Bone marrow (tissue), 2 donors: ENCODE data around the gene KRTAP19-4.
"Not testable (repeated sequence)": the region's sequence is repeated elsewhere in the genome, so short reads cannot be mapped to it uniquely, and the experiment has no call there.

Source experiments
- DNase-seq, 2 donors: peaks; one replicate each; lab custom pipeline; 2025; lab: John Stamatoyannopoulos, UW

The KRTAP19-4 gene, protein sequence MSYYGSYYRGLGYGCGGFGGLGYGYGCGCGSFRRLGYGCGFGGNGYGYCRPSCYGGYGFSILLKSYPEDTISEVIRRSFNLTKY

DNA sequence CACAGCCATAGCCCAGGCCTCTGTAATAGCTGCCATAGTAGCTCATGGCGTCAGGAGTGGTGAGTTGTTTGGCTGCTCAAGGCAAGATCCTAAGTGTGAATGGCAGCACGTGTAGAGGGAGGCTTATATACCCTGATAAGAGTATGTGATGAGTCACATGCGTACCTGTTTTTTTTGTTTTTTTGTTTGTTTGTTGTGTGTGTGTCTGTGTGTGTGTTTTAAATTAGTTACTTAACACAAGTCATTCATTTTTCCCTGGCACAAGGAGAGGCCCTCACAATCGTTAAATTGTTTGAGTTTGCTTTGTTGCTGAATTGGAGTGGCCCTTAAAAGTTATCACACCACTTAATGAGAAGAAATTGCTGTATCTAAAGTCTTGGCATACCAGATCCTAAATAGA, at the start of gene KRTAP19-4:
Gene KRTAP19-4 (minus strand): TSS at position 101 of the 400 bp plus-strand sequence. CDS start 55 bp downstream, at position 46.
- DNase-seq, result no peak

DNA sequence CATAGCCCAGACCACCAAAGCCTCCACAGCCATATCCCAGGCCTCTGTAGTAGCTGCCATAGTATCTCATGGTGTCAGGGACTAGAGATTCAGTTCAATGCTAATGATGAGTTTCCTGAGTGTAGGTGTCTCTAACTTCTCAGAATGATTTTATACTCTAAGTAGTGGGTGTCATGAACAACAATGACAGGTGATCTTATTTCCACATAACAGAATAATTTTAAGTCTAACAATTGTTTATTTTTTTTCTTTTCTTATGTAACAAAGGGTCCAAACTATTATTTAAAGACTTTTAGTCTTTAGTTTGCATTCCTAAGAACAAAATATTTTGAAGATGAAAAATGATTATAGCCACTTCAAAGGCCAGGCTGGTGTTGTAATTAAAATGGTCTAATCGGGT, 44.8 kb upstream of the KRTAP19-4 start, which contains the start of gene KRTAP19-6:
Gene KRTAP19-6 (minus strand): TSS at position 101 of the 400 bp plus-strand sequence. CDS start 31 bp downstream, at position 70.
- no peak for DNase-seq

DNA sequence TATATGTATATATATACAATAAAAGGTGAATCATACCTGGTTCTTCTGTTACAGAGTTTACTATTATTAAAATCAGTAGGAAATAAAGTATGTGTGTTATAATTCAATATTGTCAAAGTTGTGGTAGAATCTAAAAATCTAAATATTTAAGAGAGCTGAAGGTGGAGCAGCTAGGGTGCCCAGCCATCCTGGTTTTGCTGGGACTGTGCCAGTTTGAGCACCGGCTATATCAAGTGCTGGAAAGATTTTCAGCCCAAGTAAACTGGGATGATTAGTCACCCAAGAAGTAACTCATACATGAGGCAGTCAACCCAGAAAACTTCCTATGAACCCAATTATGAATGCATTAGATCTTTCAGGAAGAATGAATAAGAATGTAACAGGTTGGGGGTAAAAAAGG, 21.9 kb upstream of the KRTAP19-4 start:
- no peak for DNase-seq

DNA sequence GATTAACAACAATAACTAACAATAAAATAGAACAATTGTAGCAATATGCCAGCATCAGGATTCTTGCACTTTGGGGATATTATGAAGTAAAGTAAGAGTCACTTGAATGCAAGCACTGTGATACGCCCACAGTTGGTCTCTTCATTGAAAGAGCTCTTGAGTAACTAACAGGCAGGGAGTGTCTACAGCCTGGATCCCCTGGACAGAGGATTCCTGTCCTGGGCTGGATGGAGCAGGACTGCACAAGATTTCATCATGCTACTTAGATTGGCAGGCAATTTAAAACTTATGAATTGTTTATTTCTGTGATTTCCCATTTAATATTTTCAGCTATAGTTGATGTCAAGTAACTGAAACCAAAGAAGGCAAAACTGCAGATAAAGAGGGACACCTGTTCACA, 18.7 kb upstream of the KRTAP19-4 start:
- no peak for DNase-seq

DNA sequence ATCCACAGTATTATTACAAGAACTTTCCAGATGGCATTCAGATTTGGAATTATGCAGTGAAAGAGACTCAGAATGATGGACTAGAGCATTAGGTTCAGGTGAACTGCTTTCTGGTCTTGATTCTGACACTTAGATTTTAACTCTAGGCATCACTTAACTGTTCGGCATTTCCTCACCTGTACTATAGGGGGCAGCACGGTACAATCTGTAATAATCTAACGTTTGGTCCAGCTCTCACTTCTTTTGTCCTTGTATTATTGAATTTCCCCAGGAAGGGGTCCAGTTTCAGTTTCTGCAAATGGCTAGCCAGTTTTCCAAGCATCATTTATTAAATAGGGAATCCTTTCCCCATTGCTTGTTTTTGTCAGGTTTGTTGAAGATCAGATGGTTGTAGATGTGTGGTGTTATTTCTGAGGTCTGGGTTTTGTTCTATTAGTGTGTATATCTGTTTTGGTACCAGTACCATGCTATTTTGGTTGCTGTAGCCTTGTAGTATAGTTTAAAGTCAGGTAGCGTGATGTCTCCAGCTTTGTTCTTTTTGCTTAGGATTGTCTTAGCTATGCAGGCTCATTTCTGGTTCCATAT, 8.7 kb upstream of the KRTAP19-4 start:
- DNase-seq, result not testable (repeated sequence)

DNA sequence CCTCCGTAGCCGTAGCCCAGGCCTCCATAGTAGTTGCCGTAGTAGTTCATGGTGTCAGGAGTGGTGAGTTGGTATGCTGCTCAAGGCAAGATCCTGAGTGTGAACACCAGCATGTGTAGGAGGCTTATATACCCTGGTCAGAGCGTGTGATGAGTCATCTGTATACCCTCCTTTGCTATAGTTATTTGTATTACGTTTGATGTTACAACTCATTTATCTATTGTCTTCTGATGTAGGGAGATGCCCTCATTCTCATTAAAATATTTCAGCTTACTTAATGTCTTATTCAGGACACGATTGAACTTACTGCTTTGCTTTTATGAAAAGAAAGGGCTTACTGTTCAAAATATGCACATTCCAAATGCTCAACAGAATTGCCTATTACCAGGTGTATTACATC, 5.1 kb upstream of the KRTAP19-4 start, which contains the start of gene KRTAP19-5:
Gene KRTAP19-5 (minus strand): TSS at position 101 of the 400 bp plus-strand sequence. CDS start 51 bp downstream, at position 50.
- DNase-seq, result no peak

DNA sequence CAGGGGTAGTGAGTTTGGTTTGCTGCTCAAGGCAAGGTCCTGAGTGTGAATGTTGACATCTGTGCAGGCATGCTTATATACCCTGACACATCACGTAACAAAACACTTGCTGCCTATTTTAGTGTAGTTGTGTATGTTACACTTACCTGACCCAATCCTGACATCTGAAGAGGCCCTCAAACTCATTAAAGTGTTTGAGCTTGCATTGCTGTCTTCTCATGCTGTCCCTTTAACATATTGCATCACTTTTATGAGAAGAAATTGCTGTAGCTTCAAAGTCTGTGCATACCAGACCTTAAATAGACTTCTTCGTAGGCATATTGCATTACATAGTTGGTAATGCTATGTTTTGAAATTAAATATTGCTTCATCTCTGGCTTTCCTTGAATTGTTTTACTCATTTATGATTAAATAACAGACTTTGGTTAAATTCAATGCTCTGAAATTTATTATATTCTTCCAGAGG, 5.0 kb downstream of the KRTAP19-4 start, which contains the start of gene KRTAP19-3:
Gene KRTAP19-3 (minus strand): TSS at position 51 of the 466 bp plus-strand sequence. CDS start 56 bp downstream, outside the sequence.
- no peak for DNase-seq

DNA sequence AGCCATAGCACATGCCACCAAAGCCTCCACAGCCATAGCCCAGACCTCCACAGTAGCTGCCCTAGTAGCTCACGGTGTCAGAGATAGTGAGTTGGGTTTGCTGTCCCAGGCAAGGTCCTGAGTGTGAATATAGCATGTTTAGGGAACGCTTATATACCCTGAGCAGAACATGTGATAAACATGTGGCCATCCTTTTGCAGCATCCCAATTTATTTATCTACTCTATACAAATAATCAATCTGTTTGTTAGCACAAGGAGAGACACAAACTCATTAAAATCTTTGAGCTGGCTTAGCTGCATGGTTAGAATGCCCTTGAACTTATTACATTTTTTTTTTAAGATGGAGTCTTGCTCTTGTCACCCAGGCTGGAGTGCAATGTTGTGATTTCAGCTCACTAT, 9.6 kb downstream of the KRTAP19-4 start, which contains the start of gene KRTAP19-2:
Gene KRTAP19-2 (minus strand): TSS at position 101 of the 400 bp plus-strand sequence. CDS start 88 bp downstream, at position 13.
- DNase-seq, result no peak

DNA sequence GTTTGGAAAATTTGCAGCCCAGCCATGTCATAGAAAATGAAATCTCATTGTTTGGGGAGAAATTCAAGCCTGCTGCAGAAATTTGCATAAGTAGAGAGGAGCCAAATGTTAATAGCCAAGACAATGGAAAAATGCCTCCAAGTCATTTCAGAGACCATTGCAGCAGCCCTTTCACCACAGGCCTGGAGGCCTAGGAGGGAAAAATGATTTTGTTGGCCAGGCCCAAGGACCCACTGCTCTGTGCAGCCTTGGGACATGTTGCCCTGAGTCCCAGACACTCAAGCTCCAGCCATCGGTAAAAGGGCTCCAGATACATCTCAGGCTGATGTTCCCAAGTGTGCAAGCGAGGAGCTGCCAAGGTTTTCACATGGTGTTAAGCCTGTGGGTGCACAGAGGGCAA, 10.8 kb downstream of the KRTAP19-4 start:
- no peak for DNase-seq

DNA sequence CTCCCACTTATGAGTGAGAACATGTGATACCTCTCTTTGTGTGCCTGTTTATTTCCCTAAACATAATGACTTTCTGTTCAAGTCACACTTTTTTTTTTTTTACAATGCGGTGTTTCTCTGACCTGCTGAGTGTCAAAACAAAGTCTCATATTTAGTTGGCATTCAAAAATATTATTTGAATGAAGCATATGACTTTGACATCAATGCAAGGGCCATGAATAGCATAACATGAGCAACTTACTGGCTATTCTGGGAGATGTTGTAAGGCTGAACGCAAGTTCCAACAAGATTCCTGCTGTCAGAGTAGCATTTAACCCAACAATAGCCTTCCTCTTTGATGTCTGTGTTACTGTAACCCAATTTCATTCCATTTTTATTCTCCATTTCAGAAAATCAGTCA, 14.8 kb downstream of the KRTAP19-4 start:
- DNase-seq, result no peak

DNA sequence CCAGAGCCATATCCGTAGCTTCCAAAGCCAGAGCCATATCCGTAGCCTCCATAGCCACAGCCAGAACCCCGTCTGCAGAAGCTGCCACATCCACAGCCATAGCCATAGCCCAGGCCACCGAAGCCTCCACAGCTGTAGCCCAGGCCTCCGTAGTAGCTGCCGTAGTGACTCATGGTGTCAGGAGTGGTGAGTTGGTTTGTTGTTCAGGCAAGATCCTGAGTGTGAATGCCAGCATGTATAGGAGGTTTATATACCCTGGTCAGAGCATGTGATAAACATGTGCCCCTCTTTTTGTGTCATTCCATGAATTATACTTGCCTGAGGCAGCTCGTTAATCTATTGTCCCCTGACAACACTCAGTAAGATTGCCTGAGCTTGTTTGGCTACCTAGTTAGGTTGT, 16.8 kb downstream of the KRTAP19-4 start, which contains the start of gene KRTAP19-1:
Gene KRTAP19-1 (minus strand): TSS at position 223 of the 400 bp plus-strand sequence. CDS start 50 bp downstream, at position 173.
- no peak for DNase-seq

DNA sequence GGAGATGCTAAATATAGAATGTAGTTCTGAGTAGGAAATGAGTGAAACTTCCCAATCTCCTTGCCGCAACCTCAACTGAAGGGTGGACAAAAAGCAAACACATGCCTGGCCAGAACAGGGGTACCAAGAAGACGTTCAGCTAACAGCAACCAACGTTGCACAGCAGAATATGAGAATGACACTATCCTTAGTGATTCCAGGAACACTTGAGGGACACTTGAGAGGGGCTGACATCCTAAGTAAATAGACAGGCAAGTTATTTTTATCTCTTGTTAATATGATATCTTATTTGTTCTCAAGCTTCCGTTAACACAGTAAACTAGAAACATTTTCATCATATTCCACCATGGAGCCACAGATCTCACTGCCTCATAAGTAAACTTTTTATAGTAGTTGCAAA, 17.7 kb downstream of the KRTAP19-4 start:
- DNase-seq, result no peak

DNA sequence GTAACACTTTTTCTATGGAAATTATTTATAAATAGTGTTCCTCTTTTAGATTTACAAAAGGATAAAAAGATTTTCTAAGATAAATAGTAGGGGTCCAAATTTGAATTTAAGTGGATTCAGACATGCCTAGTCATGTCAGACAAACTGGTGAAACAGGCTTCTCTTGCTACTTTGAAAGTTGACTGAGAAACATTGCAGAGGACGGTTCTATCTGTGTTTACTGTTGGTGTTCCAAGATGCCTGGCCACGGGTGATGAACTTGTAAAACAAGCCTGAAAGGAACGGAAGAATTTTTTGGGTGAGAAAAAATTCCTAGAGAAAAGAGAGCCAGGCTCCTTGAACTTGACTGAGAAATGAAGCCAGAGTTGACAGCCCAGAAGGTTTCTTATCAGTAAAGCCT, 19.0 kb downstream of the KRTAP19-4 start:
- DNase-seq, result no peak

DNA sequence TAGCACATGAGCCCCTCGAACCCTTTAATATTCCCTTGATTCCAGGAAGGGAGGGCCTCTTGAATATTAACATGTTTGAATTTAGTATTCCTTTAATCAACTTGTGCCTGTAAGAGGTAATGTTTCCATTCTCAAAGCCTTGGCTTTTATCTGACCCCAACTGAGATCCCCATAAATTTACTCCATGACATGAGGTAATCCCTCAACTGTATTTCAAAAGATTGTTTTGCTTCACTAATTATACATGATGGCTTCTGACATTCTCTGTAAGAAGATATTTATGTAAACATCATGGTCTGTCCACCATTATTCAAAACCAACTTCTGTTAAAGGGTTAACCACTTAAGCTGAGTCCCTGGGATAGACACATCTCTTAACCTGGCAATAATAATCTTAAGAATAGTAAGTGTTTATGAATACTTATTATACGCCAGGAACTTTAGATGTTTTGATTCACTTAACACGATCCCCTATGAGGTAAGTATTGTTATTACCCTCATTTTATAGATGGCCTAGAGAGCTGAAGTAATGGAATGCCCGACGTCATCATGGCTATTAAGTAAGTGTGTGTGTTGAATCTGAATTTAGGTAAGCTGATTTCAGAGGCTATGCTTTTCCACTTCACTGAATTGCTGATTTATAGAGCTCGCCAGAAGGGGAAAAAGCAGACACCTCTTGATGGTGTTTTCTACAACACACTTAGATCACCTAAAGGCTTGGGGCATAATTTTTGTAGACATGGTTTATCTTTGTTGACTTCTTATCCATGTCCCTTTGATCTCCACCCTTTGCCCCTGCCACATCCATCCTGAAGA, 27.9 kb downstream of the KRTAP19-4 start:
- no peak for DNase-seq

DNA sequence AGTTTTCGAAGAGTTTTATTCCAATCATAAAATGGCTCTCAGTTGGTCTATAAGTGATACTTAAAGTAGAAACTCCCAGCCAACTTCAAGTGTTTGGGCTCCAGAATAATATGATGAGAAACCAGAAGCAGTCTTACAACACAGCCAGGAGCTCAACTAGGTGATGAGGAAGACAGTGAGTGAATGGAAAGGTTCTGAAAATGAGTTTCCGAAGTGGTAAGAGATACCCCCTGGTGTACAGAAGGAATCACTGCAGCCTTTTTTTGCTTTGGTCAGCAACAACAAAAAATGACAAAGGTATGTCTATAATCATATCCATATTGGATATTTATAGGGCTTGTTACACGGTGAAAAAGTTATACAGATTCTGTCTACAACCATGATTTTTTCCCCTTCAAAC, 33.3 kb downstream of the KRTAP19-4 start:
- no peak for DNase-seq

DNA sequence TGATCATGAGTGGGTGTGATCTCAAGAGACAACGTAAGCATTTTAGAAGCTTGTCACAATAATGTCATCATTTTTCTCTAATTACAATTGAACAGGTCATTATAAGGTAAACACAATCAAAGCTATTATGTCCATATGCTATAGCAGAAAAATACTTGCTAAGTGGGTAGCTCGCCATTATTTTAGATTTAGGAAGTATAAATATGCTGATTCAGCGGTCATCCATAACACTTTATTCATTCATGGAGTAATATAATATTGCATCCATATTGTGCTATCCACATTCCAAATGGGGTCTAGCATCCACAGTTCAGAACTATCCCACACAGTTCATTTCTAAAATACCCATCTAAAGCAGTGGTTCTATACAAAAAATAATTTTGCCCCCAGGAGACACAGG, 48.5 kb downstream of the KRTAP19-4 start:
- no peak for DNase-seq

DNA sequence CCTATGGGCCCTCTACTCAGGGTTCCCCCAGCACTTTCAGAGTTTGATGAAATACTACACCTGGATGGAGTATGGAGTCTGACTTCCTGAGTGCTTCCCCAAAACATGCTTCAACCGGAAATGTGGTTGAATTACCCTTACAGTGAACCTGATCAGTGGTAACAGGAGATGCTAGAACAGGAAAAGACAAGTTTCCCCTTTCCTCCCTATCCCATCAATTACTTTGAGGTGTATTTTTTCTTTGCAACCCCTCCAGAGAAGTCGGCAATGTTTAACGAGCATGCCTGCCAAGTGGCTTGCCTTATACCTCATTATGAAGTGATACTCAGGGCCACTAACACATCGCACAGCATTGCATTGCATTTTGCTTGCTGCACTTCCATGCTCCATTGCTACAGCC, 49.9 kb downstream of the KRTAP19-4 start:
- DNase-seq, result no peak
